HepG2 (cell line): ENCODE measurements around the gene SSC5D. TPM values are rescaled to one million over a fixed set of nuclear protein-coding genes. Genes with fewer than 3 reads are reported as not detected.

Experiments
- ATF7-NPFF ChIP-seq: sonication (generic); formaldehyde crosslinking; IDR thresholded peaks from 2 replicates; pipeline ENCODE4 v1.8.1; 2023; ENCODE audit warnings: mild to moderate bottlenecking, low read depth, missing genetic modification reagents, moderate library complexity
- BRF2 ChIP-seq: sonication (generic); formaldehyde crosslinking; IDR thresholded peaks from 2 replicates; pipeline ENCODE4 v1.8.1; 2022; ENCODE audit warnings: mild to moderate bottlenecking, missing genetic modification reagents
- DZIP1 ChIP-seq: sonication (generic); formaldehyde crosslinking; IDR thresholded peaks from 2 replicates; pipeline ENCODE4 v1.5.0; 2020; ENCODE audit warnings: mild to moderate bottlenecking, missing genetic modification reagents
- EEA1 ChIP-seq: sonication (generic); formaldehyde crosslinking; IDR thresholded peaks from 2 replicates; pipeline ENCODE4 v1.5.1; 2020; ENCODE audit warnings: mild to moderate bottlenecking, missing genetic modification reagents, borderline replicate concordance
- EP300 ChIP-seq, 3 experiments: sonication (generic) in 1 of 3; formaldehyde crosslinking in 1 of 3; IDR thresholded peaks; 2 replicates each; pipeline versions ENCODE4 v1.5.1 to v1.6.1; 2011 to 2020; ENCODE audit warnings: low read depth in 2 of 3, low read length in 2 of 3, borderline replicate concordance in 1 of 3, improper control_type of control experiment in 1 of 3, mild to moderate bottlenecking in 1 of 3, missing genetic modification reagents in 1 of 3, moderate library complexity in 1 of 3
- FOSL1 ChIP-seq: sonication (generic); formaldehyde crosslinking; IDR thresholded peaks from 2 replicates; pipeline ENCODE4 v1.9.0; 2021; ENCODE audit warnings: missing genetic modification reagents, borderline replicate concordance
- FOSL2 ChIP-seq: sonication (generic); formaldehyde crosslinking; IDR thresholded peaks from 2 replicates; pipeline ENCODE4 v1.4.0; 2020; ENCODE audit warnings: missing genetic modification reagents
- GABPB1 ChIP-seq: IDR thresholded peaks from 2 replicates; pipeline ENCODE4 v1.6.1; 2016; ENCODE audit warnings: mild to moderate bottlenecking, missing genetic modification reagents, moderate library complexity, missing compliant biosample characterization
- LCORL ChIP-seq, 2 experiments: fragments of 450-650 bp in 1 of 2; sonication (generic) in 1 of 2; formaldehyde crosslinking in 1 of 2; IDR thresholded peaks; 2 replicates each; pipeline versions ENCODE4 v1.5.0 to v1.6.1; 2017 to 2020; ENCODE audit warnings: antibody characterized with exemption in 1 of 2, missing genetic modification reagents in 1 of 2
- MXI1 ChIP-seq: IDR thresholded peaks from 3 replicates; pipeline ENCODE4 v1.6.1; 2012; ENCODE audit warnings: low read depth, low read length, inconsistent platforms, borderline replicate concordance
- PHF21A ChIP-seq: sonication (generic); formaldehyde crosslinking; IDR thresholded peaks from 2 replicates; pipeline ENCODE4 v1.5.0; 2020; ENCODE audit warnings: mild to moderate bottlenecking, missing genetic modification reagents
- POLR2AphosphoS2 ChIP-seq: IDR thresholded peaks from 2 replicates; pipeline ENCODE4 v1.6.1; 2011; ENCODE audit warnings: low read depth, low read length, improper control_type of control experiment
- RXRB ChIP-seq: IDR thresholded peaks from 2 replicates; pipeline ENCODE4 v1.6.1; 2016; ENCODE audit warnings: borderline replicate concordance, missing genetic modification reagents, missing compliant biosample characterization
- SKI ChIP-seq: fragments of 450-650 bp; IDR thresholded peaks from one replicate; pipeline ENCODE4 v1.6.1; 2018; ENCODE audit warnings: mild to moderate bottlenecking; ENCODE audit not compliant: partially characterized antibody
- THAP11 ChIP-seq: IDR thresholded peaks from 2 replicates; pipeline ENCODE4 v1.6.1; 2016; ENCODE audit warnings: missing biosample characterization, missing genetic modification reagents
- THAP8 ChIP-seq: sonication (generic); formaldehyde crosslinking; IDR thresholded peaks from 2 replicates; pipeline ENCODE4 v1.5.1; 2020; ENCODE audit warnings: missing genetic modification reagents, mild to moderate bottlenecking, borderline replicate concordance
- ZC3H4 ChIP-seq: sonication (generic); formaldehyde crosslinking; IDR thresholded peaks from 2 replicates; pipeline ENCODE4 v1.4.0; 2020; ENCODE audit warnings: missing genetic modification reagents, borderline replicate concordance
- ZNF180 ChIP-seq: sonication (generic); formaldehyde crosslinking; IDR thresholded peaks from 2 replicates; pipeline ENCODE4 v1.4.0; 2020; ENCODE audit warnings: low read depth, missing genetic modification reagents, borderline replicate concordance
- ZNF574 ChIP-seq: sonication (generic); formaldehyde crosslinking; IDR thresholded peaks from 2 replicates; pipeline ENCODE4 v1.4.0; 2020; ENCODE audit warnings: missing genetic modification reagents
- ZNF616 ChIP-seq: sonication (generic); formaldehyde crosslinking; IDR thresholded peaks from 2 replicates; pipeline ENCODE4 v1.5.0; 2020; ENCODE audit warnings: low read depth, mild to moderate bottlenecking, missing genetic modification reagents
- ZNF878 ChIP-seq: sonication (generic); formaldehyde crosslinking; IDR thresholded peaks from 2 replicates; pipeline ENCODE4 v1.8.1; 2023; ENCODE audit warnings: mild to moderate bottlenecking, missing genetic modification reagents, moderate library complexity
- polyA plus RNA-seq, 8 experiments: library from polyadenylated mRNA; depleted of rRNA in 3 of 8; stranded (reverse) in 7 of 8; unstranded in 1 of 8; fragments of >200 nt; fragmentation: Illumina TruSeq in 4 of 8; extraction: Trizol in 4 of 8; gene quantifications; 2 replicates each; pipeline versions ENCODE4 v1.2.1 to v1.2.3, GENCODE V29; 2011 to 2016; ENCODE audit warnings: low read depth in 4 of 8, missing spikeins in 1 of 8, mixed read lengths in 1 of 8; ENCODE audit not compliant: insufficient read depth in 1 of 8
- total RNA-seq, 5 experiments: library from RNA; depleted of rRNA; stranded (reverse); fragments of >200 nt; fragmentation: Illumina TruSeq; extraction: Trizol; gene quantifications; 2 replicates each; pipeline ENCODE4 v1.2.3, GENCODE V29; 2016; ENCODE audit warnings: low read depth in 1 of 5

Gene SSC5D
- total and polyA plus RNA-seq, 2 of the 13 experiments (the other 11 are each of a cell fraction or from before 2014, with no cell fraction given), result not detected

GRCh38 chr19:55544776-55545439, 56.7 kb downstream of the SSC5D start (continued):
- TF ChIP-seq EP300 (IDR thresholded peaks at IDR 0.05; ENCODE audit: low read depth in 2 of 2, low read length in 2 of 2), result 0 out of 4 replicates have a peak, but pooled peaks of 1 of the 2 experiments have one; percentile 37
- 0 out of 2 replicates have a peak, but pooled peaks have one; percentile 43 for TF ChIP-seq EP300 (CRISPR knock-in tag; IDR thresholded peaks at IDR 0.05; ENCODE audit: borderline replicate concordance)
- peak; percentile 87 for TF ChIP-seq FOSL1 (CRISPR knock-in tag)
- no peak for TF ChIP-seq LCORL (IDR thresholded peaks at IDR 0.05)
- peak; percentile 81 for TF ChIP-seq LCORL (CRISPR knock-in tag; IDR thresholded peaks at IDR 0.05)
- TF ChIP-seq FOSL2 (CRISPR knock-in tag), result peak; percentile 99
- TF ChIP-seq EEA1, result no peak
- no peak for TF ChIP-seq THAP8 (CRISPR knock-in tag)
- TF ChIP-seq DZIP1 (CRISPR knock-in tag), result no peak
- TF ChIP-seq GABPB1 (CRISPR knock-in tag), result peak; percentile 72; the same call in 1 of the 2 replicates
- 0 out of 2 replicates have a peak, but pooled peaks have one; percentile 25 for TF ChIP-seq PHF21A (CRISPR knock-in tag)
- TF ChIP-seq ZNF878 (CRISPR knock-in tag), result no peak
- TF ChIP-seq POLR2AphosphoS2, result no peak
- TF ChIP-seq BRF2 (CRISPR knock-in tag), result no peak
- peak; percentile 72 for TF ChIP-seq SKI
- no peak for TF ChIP-seq ZNF574 (CRISPR knock-in tag)
- peak; percentile 90 for TF ChIP-seq RXRB (CRISPR knock-in tag)
- peak; percentile 28; the same call in 1 of the 3 replicates for TF ChIP-seq MXI1
- TF ChIP-seq ZNF180 (CRISPR knock-in tag), result no peak
- TF ChIP-seq ATF7-NPFF, result no peak
- TF ChIP-seq ZNF616, result 0 out of 2 replicates have a peak, but pooled peaks have one; percentile 22
- peak; percentile 44; the same call in 1 of the 2 replicates for TF ChIP-seq THAP11 (CRISPR knock-in tag)
- no peak for TF ChIP-seq ZC3H4
